HEK293 (cell line): ENCODE data around the gene POLD4.

ENCODE experiments used
- CTCF ChIA-PET: fragments of 350-600 bp; formaldehyde crosslinking; extraction: SDS; loops from one replicate; lab custom pipeline; 2021; ENCODE audit warnings: antibody characterized with exemption; lab: Yijun Ruan, JAX
- POLR2A ChIA-PET: fragments of 300-600 bp; formaldehyde crosslinking; extraction: SDS; loops from one replicate; lab custom pipeline; 2020; ENCODE audit warnings: antibody characterized with exemption, inconsistent platforms; lab: Yijun Ruan, JAX
- H3K27ac ChIP-seq: fragments of 200-500 bp; sonication (Bioruptor generic); 2 replicates; pipeline ENCODE4 v1.5.1; 2014; ENCODE audit warnings: low read depth, low read length, control low read depth, inconsistent platforms; ENCODE audit errors: extremely low read depth
- H3K36me3 ChIP-seq, 2 experiments: fragments of 200-500 bp in 1 of 2; sonication (Bioruptor generic) in 1 of 2; 1 replicate in 1 of 2; 2 replicates in 1 of 2; pipeline ENCODE4 v1.5.1; 2014 to 2017; ENCODE audit warnings: inconsistent platforms in 2 of 2, low read length in 2 of 2; ENCODE audit not compliant: control insufficient read depth in 2 of 2, insufficient read depth in 1 of 2
- H3K4me1 ChIP-seq: fragments of 200-500 bp; sonication (Bioruptor generic); 2 replicates; pipeline ENCODE4 v1.5.1; 2014; ENCODE audit warnings: mild to moderate bottlenecking, low read length, inconsistent platforms; ENCODE audit not compliant: control insufficient read depth, insufficient read depth
- H3K4me3 ChIP-seq: 2 replicates; pipeline ENCODE4 v1.5.1; 2011; ENCODE audit warnings: low read depth, mild to moderate bottlenecking, control low read depth, low read length, moderate library complexity
- H3K9me3 ChIP-seq: fragments of 200-500 bp; sonication (Bioruptor generic); 2 replicates; pipeline ENCODE4 v1.5.1; 2014; ENCODE audit warnings: low read depth, low read length, inconsistent platforms; ENCODE audit not compliant: control insufficient read depth, insufficient read depth
- HOXA7 ChIP-seq: sonication (generic); formaldehyde crosslinking; IDR thresholded peaks from 2 replicates; pipeline ENCODE4 v1.8.1; 2022; ENCODE audit warnings: missing genetic modification reagents, borderline replicate concordance
- KLF10 ChIP-seq: fragments of 450-650 bp; IDR thresholded peaks from 2 replicates; pipeline ENCODE4 v1.5.1; 2018; ENCODE audit warnings: missing biosample characterization, mild to moderate bottlenecking, missing genetic modification characterization
- KLF7 ChIP-seq: fragments of 450-650 bp; formaldehyde crosslinking; IDR thresholded peaks from 2 replicates; pipeline ENCODE4 v1.5.1; 2016; ENCODE audit warnings: missing biosample characterization, missing genetic modification characterization, borderline replicate concordance
- ZBTB17 ChIP-seq: fragments of 450-650 bp; formaldehyde crosslinking; IDR thresholded peaks from 2 replicates; pipeline ENCODE4 v1.5.1; 2016; ENCODE audit warnings: missing biosample characterization, missing genetic modification characterization
- ZIC2 ChIP-seq: fragments of 450-650 bp; formaldehyde crosslinking; IDR thresholded peaks from 2 replicates; pipeline ENCODE4 v1.5.1; 2016; ENCODE audit warnings: missing biosample characterization, missing genetic modification characterization
- ZNF132 ChIP-seq: fragments of 450-650 bp; formaldehyde crosslinking; IDR thresholded peaks from 2 replicates; pipeline ENCODE4 v1.5.1; 2017; ENCODE audit warnings: missing biosample characterization, missing genetic modification characterization, borderline replicate concordance
- ZNF174 ChIP-seq: fragments of 450-650 bp; formaldehyde crosslinking; IDR thresholded peaks from 2 replicates; pipeline ENCODE4 v1.5.0; 2017; ENCODE audit warnings: missing biosample characterization, mild to moderate bottlenecking, missing genetic modification characterization
- ZNF211 ChIP-seq: fragments of 450-650 bp; formaldehyde crosslinking; IDR thresholded peaks from 2 replicates; pipeline ENCODE4 v1.5.1; 2016; ENCODE audit warnings: low read depth, missing biosample characterization, missing genetic modification characterization
- ZNF221 ChIP-seq: fragments of 450-650 bp; formaldehyde crosslinking; IDR thresholded peaks from 2 replicates; pipeline ENCODE4 v1.5.1; 2017; ENCODE audit warnings: missing biosample characterization, missing genetic modification characterization, borderline replicate concordance
- ZNF426 ChIP-seq: fragments of 450-650 bp; formaldehyde crosslinking; IDR thresholded peaks from 2 replicates; pipeline ENCODE4 v1.5.1; 2017; ENCODE audit warnings: missing biosample characterization, missing genetic modification characterization, mild to moderate bottlenecking, inconsistent platforms, moderate library complexity
- ZNF529 ChIP-seq: fragments of 450-650 bp; formaldehyde crosslinking; IDR thresholded peaks from 2 replicates; pipeline ENCODE4 v1.5.1; 2017; ENCODE audit warnings: missing genetic modification characterization, missing biosample characterization; ENCODE audit not compliant: insufficient replicate concordance
- ZNF548 ChIP-seq: fragments of 450-650 bp; formaldehyde crosslinking; IDR thresholded peaks from 2 replicates; pipeline ENCODE4 v1.5.1; 2016; ENCODE audit warnings: missing biosample characterization, missing genetic modification characterization
- ZNF600 ChIP-seq: fragments of 450-650 bp; formaldehyde crosslinking; IDR thresholded peaks from 2 replicates; pipeline ENCODE4 v1.5.1; 2016; ENCODE audit warnings: missing biosample characterization, missing genetic modification characterization
- ZNF629 ChIP-seq: fragments of 450-650 bp; formaldehyde crosslinking; IDR thresholded peaks from 2 replicates; pipeline ENCODE4 v1.5.1; 2017; ENCODE audit warnings: missing biosample characterization, missing genetic modification characterization
- ZXDB ChIP-seq: fragments of 450-650 bp; formaldehyde crosslinking; IDR thresholded peaks from 2 replicates; pipeline ENCODE4 v1.5.1; 2016; ENCODE audit warnings: missing biosample characterization, missing genetic modification characterization
- TF ChIP-seq, protein P1 (sequence below): IDR thresholded peaks from 2 replicates; pipeline ENCODE4 v1.6.1; 2011; ENCODE audit warnings: mild to moderate bottlenecking, low read depth, low read length, borderline replicate concordance
- TF ChIP-seq, protein P2 (sequence below): fragments of 450-650 bp; formaldehyde crosslinking; IDR thresholded peaks from 2 replicates; pipeline ENCODE4 v1.5.1; 2017; ENCODE audit warnings: missing biosample characterization, missing genetic modification characterization
- TF ChIP-seq, protein P3 (sequence below): fragments of 450-650 bp; formaldehyde crosslinking; IDR thresholded peaks from 2 replicates; pipeline ENCODE4 v1.5.1; 2016; ENCODE audit warnings: missing biosample characterization, missing genetic modification characterization, borderline replicate concordance

POLD4 gene

DNA sequence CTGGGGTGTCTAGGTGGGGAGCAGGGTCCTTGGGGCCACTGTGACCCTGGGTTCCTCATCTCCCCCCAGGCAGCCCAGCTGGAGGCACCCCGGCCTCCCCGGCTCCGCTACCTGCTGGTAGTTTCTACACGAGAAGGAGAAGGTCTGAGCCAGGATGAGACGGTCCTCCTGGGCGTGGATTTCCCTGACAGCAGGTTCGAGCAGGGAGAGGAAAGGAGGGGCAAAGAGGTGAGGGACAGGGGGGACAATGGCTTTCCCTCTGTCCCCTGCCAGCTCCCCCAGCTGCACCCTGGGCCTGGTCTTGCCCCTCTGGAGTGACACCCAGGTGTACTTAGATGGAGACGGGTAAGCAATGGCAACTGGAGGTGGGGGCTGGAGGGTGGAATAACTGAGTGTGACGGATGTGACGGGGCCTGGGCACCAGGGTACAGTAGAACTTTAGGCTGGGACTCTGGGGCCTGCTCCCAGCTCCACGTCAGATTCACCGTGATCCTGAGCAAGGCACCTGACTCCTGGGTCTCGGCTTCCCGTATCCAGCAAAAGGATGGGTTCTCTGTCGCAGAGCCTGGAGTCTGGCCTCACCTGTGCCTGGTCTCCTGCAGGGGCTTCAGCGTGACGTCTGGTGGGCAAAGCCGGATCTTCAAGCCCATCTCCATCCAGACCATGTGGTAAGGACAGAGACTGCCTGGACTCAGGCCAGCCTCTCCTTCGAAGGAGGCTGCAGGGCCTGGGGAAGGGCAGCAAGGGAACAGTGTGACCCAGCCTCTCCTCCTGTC lies 46.4 kb downstream of the POLD4 start:
- Histone ChIP-seq H3K36me3 (peaks cover 0 to 47% of the 10 kb centered on the region in 2 experiments; a peak in 1 of 3 replicates), H3K4me3 (no peak overlapping the region), H3K9me3 (no peaks in the 10 kb centered on the region), H3K27ac (no peak overlapping the region), H3K4me1 (no peaks in the 10 kb centered on the region)
- CTCF ChIA-PET, result interaction anchor here (0.8 to 1.1 kb wide), 2 partner anchors 15 to 44 kb away, joined by 3 read pairs; no protein-coding TSS in a partner anchor
- POLR2A ChIA-PET, result no interaction called here
- TF ChIP-seq ZBTB17 (tag by site-specific recombination), result no peak
- TF ChIP-seq ZNF426, result no peak
- TF ChIP-seq ZNF174 (tag by site-specific recombination), result no peak
- TF ChIP-seq ZNF132 (tag by site-specific recombination), result no peak
- TF ChIP-seq ZNF548, result no peak
- no peak for TF ChIP-seq ZNF211 (tag by site-specific recombination)
- TF ChIP-seq ZXDB (tag by site-specific recombination), result no peak
- TF ChIP-seq, protein P1, sequence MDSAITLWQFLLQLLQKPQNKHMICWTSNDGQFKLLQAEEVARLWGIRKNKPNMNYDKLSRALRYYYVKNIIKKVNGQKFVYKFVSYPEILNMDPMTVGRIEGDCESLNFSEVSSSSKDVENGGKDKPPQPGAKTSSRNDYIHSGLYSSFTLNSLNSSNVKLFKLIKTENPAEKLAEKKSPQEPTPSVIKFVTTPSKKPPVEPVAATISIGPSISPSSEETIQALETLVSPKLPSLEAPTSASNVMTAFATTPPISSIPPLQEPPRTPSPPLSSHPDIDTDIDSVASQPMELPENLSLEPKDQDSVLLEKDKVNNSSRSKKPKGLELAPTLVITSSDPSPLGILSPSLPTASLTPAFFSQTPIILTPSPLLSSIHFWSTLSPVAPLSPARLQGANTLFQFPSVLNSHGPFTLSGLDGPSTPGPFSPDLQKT, result no peak
- TF ChIP-seq, protein P2, sequence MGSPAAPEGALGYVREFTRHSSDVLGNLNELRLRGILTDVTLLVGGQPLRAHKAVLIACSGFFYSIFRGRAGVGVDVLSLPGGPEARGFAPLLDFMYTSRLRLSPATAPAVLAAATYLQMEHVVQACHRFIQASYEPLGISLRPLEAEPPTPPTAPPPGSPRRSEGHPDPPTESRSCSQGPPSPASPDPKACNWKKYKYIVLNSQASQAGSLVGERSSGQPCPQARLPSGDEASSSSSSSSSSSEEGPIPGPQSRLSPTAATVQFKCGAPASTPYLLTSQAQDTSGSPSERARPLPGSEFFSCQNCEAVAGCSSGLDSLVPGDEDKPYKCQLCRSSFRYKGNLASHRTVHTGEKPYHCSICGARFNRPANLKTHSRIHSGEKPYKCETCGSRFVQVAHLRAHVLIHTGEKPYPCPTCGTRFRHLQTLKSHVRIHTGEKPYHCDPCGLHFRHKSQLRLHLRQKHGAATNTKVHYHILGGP, result no peak
- no peak for TF ChIP-seq HOXA7
- TF ChIP-seq KLF7 (tag by site-specific recombination), result no peak
- TF ChIP-seq KLF10, result no peak
- TF ChIP-seq, all 188 proteins: peak for 0

DNA sequence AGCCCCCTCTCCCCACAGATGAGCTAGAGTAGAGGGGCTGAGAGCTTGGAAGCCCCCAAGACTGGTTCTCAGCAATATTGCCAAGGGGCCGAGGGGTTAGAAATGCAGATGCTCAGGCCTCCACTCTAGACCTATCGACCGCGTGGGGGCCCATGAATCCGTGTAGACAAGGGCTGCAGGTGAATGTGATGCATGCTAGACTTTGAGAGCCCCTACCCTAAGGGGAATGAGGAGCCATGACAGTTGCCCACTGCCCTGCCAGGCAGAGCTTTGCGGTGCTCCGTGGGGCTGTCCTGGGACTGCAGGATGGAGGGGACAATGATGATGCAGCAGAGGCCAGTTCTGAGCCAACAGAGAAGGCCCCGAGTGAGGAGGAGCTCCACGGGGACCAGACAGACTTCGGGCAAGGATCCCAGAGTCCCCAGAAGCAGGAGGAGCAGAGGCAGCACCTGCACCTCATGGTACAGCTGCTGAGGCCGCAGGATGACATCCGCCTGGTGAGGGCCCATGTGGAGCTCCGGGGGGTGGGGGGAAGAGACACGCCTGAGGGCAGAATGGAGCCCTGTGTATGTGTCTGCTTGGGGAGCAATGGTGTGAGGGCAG lies 48.7 kb downstream of the POLD4 start:
- POLR2A ChIA-PET, result interaction anchor here (0.6 to 3.5 kb wide), 4 partner anchors 9 to 43 kb away, joined by 3 to 32 read pairs (median 4); no protein-coding TSS in a partner anchor
- peak; percentile 54 for TF ChIP-seq ZIC2 (tag by site-specific recombination)
- 0 out of 2 replicates have a peak, but pooled peaks have one; percentile 17 for TF ChIP-seq ZNF600 (tag by site-specific recombination)
- TF ChIP-seq ZNF221 (tag by site-specific recombination), result no peak
- TF ChIP-seq, protein P3, sequence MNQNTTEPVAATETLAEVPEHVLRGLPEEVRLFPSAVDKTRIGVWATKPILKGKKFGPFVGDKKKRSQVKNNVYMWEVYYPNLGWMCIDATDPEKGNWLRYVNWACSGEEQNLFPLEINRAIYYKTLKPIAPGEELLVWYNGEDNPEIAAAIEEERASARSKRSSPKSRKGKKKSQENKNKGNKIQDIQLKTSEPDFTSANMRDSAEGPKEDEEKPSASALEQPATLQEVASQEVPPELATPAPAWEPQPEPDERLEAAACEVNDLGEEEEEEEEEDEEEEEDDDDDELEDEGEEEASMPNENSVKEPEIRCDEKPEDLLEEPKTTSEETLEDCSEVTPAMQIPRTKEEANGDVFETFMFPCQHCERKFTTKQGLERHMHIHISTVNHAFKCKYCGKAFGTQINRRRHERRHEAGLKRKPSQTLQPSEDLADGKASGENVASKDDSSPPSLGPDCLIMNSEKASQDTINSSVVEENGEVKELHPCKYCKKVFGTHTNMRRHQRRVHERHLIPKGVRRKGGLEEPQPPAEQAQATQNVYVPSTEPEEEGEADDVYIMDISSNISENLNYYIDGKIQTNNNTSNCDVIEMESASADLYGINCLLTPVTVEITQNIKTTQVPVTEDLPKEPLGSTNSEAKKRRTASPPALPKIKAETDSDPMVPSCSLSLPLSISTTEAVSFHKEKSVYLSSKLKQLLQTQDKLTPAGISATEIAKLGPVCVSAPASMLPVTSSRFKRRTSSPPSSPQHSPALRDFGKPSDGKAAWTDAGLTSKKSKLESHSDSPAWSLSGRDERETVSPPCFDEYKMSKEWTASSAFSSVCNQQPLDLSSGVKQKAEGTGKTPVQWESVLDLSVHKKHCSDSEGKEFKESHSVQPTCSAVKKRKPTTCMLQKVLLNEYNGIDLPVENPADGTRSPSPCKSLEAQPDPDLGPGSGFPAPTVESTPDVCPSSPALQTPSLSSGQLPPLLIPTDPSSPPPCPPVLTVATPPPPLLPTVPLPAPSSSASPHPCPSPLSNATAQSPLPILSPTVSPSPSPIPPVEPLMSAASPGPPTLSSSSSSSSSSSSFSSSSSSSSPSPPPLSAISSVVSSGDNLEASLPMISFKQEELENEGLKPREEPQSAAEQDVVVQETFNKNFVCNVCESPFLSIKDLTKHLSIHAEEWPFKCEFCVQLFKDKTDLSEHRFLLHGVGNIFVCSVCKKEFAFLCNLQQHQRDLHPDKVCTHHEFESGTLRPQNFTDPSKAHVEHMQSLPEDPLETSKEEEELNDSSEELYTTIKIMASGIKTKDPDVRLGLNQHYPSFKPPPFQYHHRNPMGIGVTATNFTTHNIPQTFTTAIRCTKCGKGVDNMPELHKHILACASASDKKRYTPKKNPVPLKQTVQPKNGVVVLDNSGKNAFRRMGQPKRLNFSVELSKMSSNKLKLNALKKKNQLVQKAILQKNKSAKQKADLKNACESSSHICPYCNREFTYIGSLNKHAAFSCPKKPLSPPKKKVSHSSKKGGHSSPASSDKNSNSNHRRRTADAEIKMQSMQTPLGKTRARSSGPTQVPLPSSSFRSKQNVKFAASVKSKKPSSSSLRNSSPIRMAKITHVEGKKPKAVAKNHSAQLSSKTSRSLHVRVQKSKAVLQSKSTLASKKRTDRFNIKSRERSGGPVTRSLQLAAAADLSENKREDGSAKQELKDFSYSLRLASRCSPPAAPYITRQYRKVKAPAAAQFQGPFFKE (tag by site-specific recombination), result no peak
- no peak for TF ChIP-seq ZNF629 (tag by site-specific recombination)
- no peak for TF ChIP-seq ZNF529
- CTCF ChIA-PET, result interaction anchor here (0.6 to 2.9 kb wide), 3 partner anchors 13 to 230 kb away, joined by 5 to 14 read pairs (median 5); no protein-coding TSS in a partner anchor

More for the DNA sequence above, 48.7 kb downstream of the POLD4 start:
- Histone ChIP-seq H3K4me1 (no peaks in the 10 kb centered on the region), H3K36me3 (peaks cover 0 to 51% of the 10 kb centered on the region in 2 experiments; a peak in 1 of 3 replicates), H3K27ac (no peak overlapping the region), H3K9me3 (no peaks in the 10 kb centered on the region), H3K4me3 (peak overlapping the region; percentile 66)
